CD4-positive, CD25-positive, alpha-beta regulatory T cell (primary cell): ENCODE measurements around the gene GJB5. TPM values are rescaled to one million over a fixed set of nuclear protein-coding genes. Genes with fewer than 3 reads are reported as not detected.

Experiments used
- ATAC-seq, 2 donors: fragments of 150-1000 bp; cut with Tn5 transposase; one replicate each; pipeline ENCODE4 v1.10.0; 2021; ENCODE audit warnings: low read depth in 2 of 2, moderate number of reproducible peaks in 2 of 2, moderate library complexity in 1 of 2
- DNase-seq, 3 donors: peaks; one replicate each; pipeline versions ENCODE4 v3.0.0 to v3.0.0-alpha.2; 2012 to 2022; ENCODE audit warnings: mixed read lengths in 1 of 3
- H3K27ac ChIP-seq: one replicate; pipeline ENCODE4 v1.7.0; 2013; ENCODE audit warnings: mild to moderate bottlenecking, low read length; ENCODE audit not compliant: insufficient read depth, poor library complexity, severe bottlenecking
- H3K27me3 ChIP-seq: one replicate; pipeline ENCODE4 v1.7.0; 2013; ENCODE audit warnings: low read length; ENCODE audit not compliant: control insufficient read depth, insufficient read depth
- H3K36me3 ChIP-seq: one replicate; pipeline ENCODE4 v1.7.0; 2013; ENCODE audit warnings: mild to moderate bottlenecking, low read length, moderate library complexity; ENCODE audit not compliant: control insufficient read depth, insufficient read depth
- H3K4me1 ChIP-seq: 2 replicates; pipeline ENCODE4 v1.7.0; 2013; ENCODE audit warnings: mild to moderate bottlenecking, low read length; ENCODE audit not compliant: insufficient read depth, control insufficient read depth, poor library complexity, severe bottlenecking
- H3K4me3 ChIP-seq: one replicate; pipeline ENCODE4 v1.7.0; 2013; ENCODE audit warnings: low read depth, mild to moderate bottlenecking, low read length, moderate library complexity
- H3K9me3 ChIP-seq, 2 experiments: 1 replicate in 1 of 2; 2 replicates in 1 of 2; pipeline ENCODE4 v1.7.0; 2013; ENCODE audit warnings: low read length in 2 of 2, mild to moderate bottlenecking in 1 of 2, moderate library complexity in 1 of 2; ENCODE audit not compliant: control insufficient read depth in 2 of 2
- H3K27ac Mint-ChIP-seq, 3 donors: one replicate each; pipeline ENCODE4 v1.8.0; 2020 to 2022; ENCODE audit warnings: mild to moderate bottlenecking in 3 of 3, mixed read lengths in 3 of 3, moderate library complexity in 2 of 3
- H3K27me3 Mint-ChIP-seq: one replicate; pipeline ENCODE4 v1.8.0; 2022; ENCODE audit warnings: mild to moderate bottlenecking, mixed read lengths
- H3K36me3 Mint-ChIP-seq: one replicate; pipeline ENCODE4 v1.8.0; 2020; ENCODE audit warnings: mixed read lengths
- H3K4me1 Mint-ChIP-seq, 4 donors: one replicate each; pipeline ENCODE4 v1.8.0; 2020 to 2022; ENCODE audit warnings: mixed read lengths in 4 of 4, mild to moderate bottlenecking in 1 of 4
- H3K4me3 Mint-ChIP-seq, 4 donors: one replicate each; pipeline ENCODE4 v1.8.0; 2020 to 2022; ENCODE audit warnings: mild to moderate bottlenecking in 4 of 4, mixed read lengths in 4 of 4, moderate library complexity in 3 of 4
- H3K9me3 Mint-ChIP-seq, 7 donors: one replicate each; pipeline ENCODE4 v1.8.0; 2020 to 2022; ENCODE audit warnings: mixed read lengths in 7 of 7, mild to moderate bottlenecking in 3 of 7, moderate library complexity in 2 of 7
- polyA plus RNA-seq, 4 donors: library from polyadenylated mRNA; unstranded; fragments of 300-500 nt; fragmentation: Illumina TruSeq; gene quantifications; one replicate each; pipeline ENCODE4 v1.2.3, GENCODE V29; 2021
- total RNA-seq: library from RNA; stranded (reverse); gene quantifications from one replicate; pipeline ENCODE4 v1.2.3, GENCODE V29; 2022

Gene GJB5
- total and polyA plus RNA-seq, 5 donors from 2014 or later, result 0.13 TPM; not detected in 4

GRCh38 chr1:34758751-34759150 lies 3.9 kb downstream of the GJB5 start:
- Histone ChIP-seq H3K27me3 (no peaks in the 10 kb centered on the region), H3K27ac (no peak overlapping the region), H3K9me3 (no peaks in the 10 kb centered on the region), H3K36me3 (no peaks in the 10 kb centered on the region), H3K4me3 (no peak overlapping the region), H3K4me1 (no peaks in the 10 kb centered on the region)
- Mint-ChIP-seq H3K4me3 (no peak overlapping the region), H3K4me1 (no peaks in the 10 kb centered on the region), H3K9me3 (no peaks in the 10 kb centered on the region), H3K27me3 (peaks cover 11% of the 10 kb centered on the region), H3K27ac (no peak overlapping the region), H3K36me3 (no peaks in the 10 kb centered on the region)
- DNase-seq (no peak), ATAC-seq (no peak)

- no peak for ATAC-seq
- Histone ChIP-seq H3K4me3 (no peak within 1 kb of the TSS), H3K9me3 (no peaks in the 10 kb centered on the region), H3K27ac (no peak within 1 kb of the TSS), H3K4me1 (no peaks in the 10 kb centered on the region), H3K27me3 (no peaks in the 10 kb centered on the region), H3K36me3 (no peaks in the 10 kb centered on the region)
- no peak for DNase-seq
- H3K9me3 Mint-ChIP-seq, result no peaks in the 10 kb centered on the region
- no peaks in the 10 kb centered on the region for H3K4me1 Mint-ChIP-seq
- peaks cover 11% of the 10 kb centered on the region for H3K27me3 Mint-ChIP-seq
- H3K27ac Mint-ChIP-seq, result no peak within 1 kb of the TSS
- no peaks in the 10 kb centered on the region for H3K36me3 Mint-ChIP-seq
- H3K4me3 Mint-ChIP-seq, result no peak within 1 kb of the TSS
Observed at GRCh38 chr1:34759503-34760357, 4.9 kb downstream of the GJB5 start, which contains the start of gene GJB4. GJB4 (plus strand) TSS chr1:34759740; CDS start chr1:34761255, 1,515 bp downstream.

- H3K27ac Mint-ChIP-seq, result no peak overlapping the region
- ATAC-seq, result no peak
- H3K27me3 Mint-ChIP-seq, result peaks cover 11% of the 10 kb centered on the region
- H3K36me3 Mint-ChIP-seq, result no peaks in the 10 kb centered on the region
- no peaks in the 10 kb centered on the region for H3K9me3 Mint-ChIP-seq
- Histone ChIP-seq H3K9me3 (no peaks in the 10 kb centered on the region), H3K4me3 (no peak overlapping the region), H3K27me3 (no peaks in the 10 kb centered on the region), H3K36me3 (no peaks in the 10 kb centered on the region), H3K4me1 (no peaks in the 10 kb centered on the region), H3K27ac (no peak overlapping the region)
- no peak overlapping the region for H3K4me3 Mint-ChIP-seq
- no peaks in the 10 kb centered on the region for H3K4me1 Mint-ChIP-seq
- no peak for DNase-seq
Observed at GRCh38 chr1:34761176-34761761, 6.4 kb downstream of the GJB5 start.

GRCh38 chr1:34761776-34762307 lies 7.0 kb downstream of the GJB5 start:
- DNase-seq (no peak), ATAC-seq (no peak)
- H3K4me3 ChIP-seq, result no peak overlapping the region
- Mint-ChIP-seq H3K4me1 (no peaks in the 10 kb centered on the region), H3K9me3 (no peaks in the 10 kb centered on the region), H3K36me3 (no peaks in the 10 kb centered on the region), H3K27me3 (peaks cover 11% of the 10 kb centered on the region), H3K27ac (no peak overlapping the region), H3K4me3 (no peak overlapping the region)
- no peaks in the 10 kb centered on the region for H3K27me3 ChIP-seq
- H3K27ac ChIP-seq, result no peak overlapping the region
- no peaks in the 10 kb centered on the region for H3K4me1 ChIP-seq
- H3K9me3 ChIP-seq, result no peaks in the 10 kb centered on the region
- no peaks in the 10 kb centered on the region for H3K36me3 ChIP-seq

GRCh38 chr1:34762474-34763141 lies 7.8 kb downstream of the GJB5 start:
- Histone ChIP-seq H3K4me1 (no peaks in the 10 kb centered on the region), H3K27me3 (no peaks in the 10 kb centered on the region), H3K27ac (no peak overlapping the region), H3K4me3 (no peak overlapping the region), H3K36me3 (no peaks in the 10 kb centered on the region), H3K9me3 (no peaks in the 10 kb centered on the region)
- Mint-ChIP-seq H3K27me3 (peaks cover 7% of the 10 kb centered on the region), H3K4me1 (no peaks in the 10 kb centered on the region), H3K27ac (no peak overlapping the region), H3K36me3 (no peaks in the 10 kb centered on the region), H3K4me3 (no peak overlapping the region), H3K9me3 (no peaks in the 10 kb centered on the region)
- DNase-seq (no peak), ATAC-seq (no peak)

GRCh38 chr1:34763142-34763781 lies 8.4 kb downstream of the GJB5 start:
- Mint-ChIP-seq H3K27ac (no peak overlapping the region), H3K9me3 (no peaks in the 10 kb centered on the region), H3K4me3 (no peak overlapping the region), H3K4me1 (no peaks in the 10 kb centered on the region), H3K36me3 (no peaks in the 10 kb centered on the region), H3K27me3 (peaks cover 4% of the 10 kb centered on the region)
- H3K36me3 ChIP-seq, result no peaks in the 10 kb centered on the region
- H3K27me3 ChIP-seq, result no peaks in the 10 kb centered on the region
- no peak overlapping the region for H3K27ac ChIP-seq
- no peak for ATAC-seq
- no peak for DNase-seq
- H3K4me1 ChIP-seq, result no peaks in the 10 kb centered on the region
- no peak overlapping the region for H3K4me3 ChIP-seq
- no peaks in the 10 kb centered on the region for H3K9me3 ChIP-seq

- Histone ChIP-seq H3K36me3 (no peaks in the 10 kb centered on the region), H3K27ac (no peak overlapping the region), H3K4me3 (no peak overlapping the region), H3K4me1 (no peaks in the 10 kb centered on the region), H3K27me3 (no peaks in the 10 kb centered on the region), H3K9me3 (no peaks in the 10 kb centered on the region)
- peaks cover 0 to 2% (median 0%) of the 10 kb centered on the region in 7 donors for H3K9me3 Mint-ChIP-seq
- DNase-seq (no peak), ATAC-seq (no peak)
- H3K27ac Mint-ChIP-seq, result no peak overlapping the region
- H3K36me3 Mint-ChIP-seq, result no peaks in the 10 kb centered on the region
- H3K27me3 Mint-ChIP-seq, result no peaks in the 10 kb centered on the region
- H3K4me1 Mint-ChIP-seq, result no peaks in the 10 kb centered on the region
- H3K4me3 Mint-ChIP-seq, result no peak overlapping the region
Observed at GRCh38 chr1:34768856-34769255, 14.0 kb downstream of the GJB5 start.
